ENCODE measurements around the gene LRRC56. TPM values are rescaled to one million over a fixed set of nuclear protein-coding genes. Genes with fewer than 3 reads are reported as not detected.

The LRRC56 gene
- total RNA-seq, 3 donors from 2014 or later: 0.16 to 1.6 (median 1.3) TPM

- TF ChIP-seq CTCF (IDR thresholded peaks at IDR 0.05) (no peak), POLR2AphosphoS5 (IDR thresholded peaks at IDR 0.05) (no peak), POLR2A (IDR thresholded peaks at IDR 0.05) (no peak)
- Histone ChIP-seq H3K9me3 (no peaks in the 10 kb centered on the region), H3K27me3 (no peaks in the 10 kb centered on the region), H3K27ac (no peak overlapping the region), H3K36me3 (peaks cover 6% of the 10 kb centered on the region), H3K4me1 (no peaks in the 10 kb centered on the region), H3K4me3 (no peak overlapping the region)
- intact Hi-C loops (cut with DNase I; ENCODE audit: low total_unique reads): no loop called here
- no peak for DNase-seq (ENCODE audit: low spot score in 2 of 2)
Observed at GRCh38 chr11:492427-493226, 44.7 kb upstream of the LRRC56 start.

DNA sequence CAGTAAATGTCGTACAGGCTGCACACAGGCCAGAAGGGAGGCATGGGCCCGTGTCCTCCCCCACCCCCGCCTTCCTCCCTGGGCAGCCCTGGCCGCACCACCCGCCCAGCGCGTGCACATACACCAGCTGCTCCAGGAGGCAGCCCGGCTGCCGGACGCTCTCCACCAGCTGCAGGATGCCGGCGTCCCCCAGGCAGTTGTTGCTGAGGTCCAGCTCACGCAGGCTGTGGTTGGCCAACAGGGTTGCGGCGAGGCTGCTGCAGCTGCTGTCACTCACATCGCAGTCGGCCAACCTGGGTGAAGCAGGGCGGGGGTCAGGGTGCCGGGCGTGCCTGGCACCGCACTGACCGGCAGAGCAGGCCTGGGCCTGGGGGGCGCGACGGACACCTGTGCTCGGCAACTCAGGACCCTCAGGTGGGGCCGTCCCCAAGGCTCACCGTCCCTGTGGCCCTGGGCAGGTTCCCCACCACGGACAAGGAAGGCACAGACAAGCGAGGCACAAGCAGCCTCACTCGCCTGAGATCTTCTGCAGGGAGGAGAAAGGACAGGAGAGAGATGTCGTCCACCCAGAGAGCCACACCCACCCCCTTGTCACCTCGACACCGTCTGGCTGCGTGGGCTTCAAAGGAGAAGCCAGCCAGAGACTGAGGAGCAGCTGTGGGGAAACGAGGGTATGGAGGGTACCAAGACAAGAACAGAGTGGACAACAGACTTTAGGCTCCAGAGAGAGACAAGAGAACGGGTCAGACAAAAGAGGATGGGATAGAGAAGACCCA is 42.4 kb upstream of the LRRC56 start:
- peaks cover 22% of the 10 kb centered on the region for H3K36me3 ChIP-seq
- H3K4me3 ChIP-seq: no peak overlapping the region
- intact Hi-C loops (cut with DNase I; ENCODE audit: low total_unique reads): no loop called here
- H3K27me3 ChIP-seq: no peaks in the 10 kb centered on the region
- no peaks in the 10 kb centered on the region for H3K9me3 ChIP-seq
- TF ChIP-seq POLR2AphosphoS5 (IDR thresholded peaks at IDR 0.05) (no peak), CTCF (IDR thresholded peaks at IDR 0.05) (no peak), POLR2A (IDR thresholded peaks at IDR 0.05) (no peak)
- H3K27ac ChIP-seq: no peak overlapping the region
- DNase-seq (ENCODE audit: low spot score in 2 of 2): no peak
- H3K4me1 ChIP-seq: no peaks in the 10 kb centered on the region

DNA sequence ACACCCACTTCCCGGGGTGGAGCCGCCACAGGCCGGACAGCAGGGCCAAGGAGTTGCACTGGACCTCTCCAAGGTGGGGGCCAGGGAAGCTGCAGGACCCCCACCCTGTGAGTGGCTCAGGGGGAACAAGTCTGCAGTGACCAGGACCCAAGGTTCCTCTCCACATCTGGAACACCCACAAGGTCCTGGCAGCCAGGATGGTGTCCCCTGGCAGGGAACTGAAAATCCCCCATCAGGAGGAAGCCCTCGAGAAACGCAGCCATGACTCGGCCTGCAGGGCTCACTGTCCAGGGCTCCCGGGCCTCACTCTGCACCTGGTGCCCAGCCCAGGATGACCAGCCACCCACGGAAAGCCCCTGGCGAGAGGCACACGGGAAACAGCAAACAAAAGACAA is 41.8 kb upstream of the LRRC56 start:
- Histone ChIP-seq H3K27me3 (no peaks in the 10 kb centered on the region), H3K4me1 (no peaks in the 10 kb centered on the region), H3K27ac (no peak overlapping the region), H3K36me3 (peaks cover 28% of the 10 kb centered on the region), H3K4me3 (no peak overlapping the region), H3K9me3 (no peaks in the 10 kb centered on the region)
- TF ChIP-seq POLR2A (IDR thresholded peaks at IDR 0.05) (no peak), POLR2AphosphoS5 (IDR thresholded peaks at IDR 0.05) (no peak)
- no peak for DNase-seq (ENCODE audit: low spot score in 2 of 2)
- intact Hi-C loops (cut with DNase I; ENCODE audit: low total_unique reads): no loop called here

GRCh38 chr11:496834-497564 is 40.3 kb upstream of the LRRC56 start:
- no peaks in the 10 kb centered on the region for H3K27me3 ChIP-seq
- DNase-seq (ENCODE audit: low spot score in 2 of 2): no peak
- intact Hi-C loops (cut with DNase I; ENCODE audit: low total_unique reads): no loop called here
- H3K4me1 ChIP-seq: no peaks in the 10 kb centered on the region
- H3K27ac ChIP-seq: no peak overlapping the region
- TF ChIP-seq POLR2A (IDR thresholded peaks at IDR 0.05) (no peak), CTCF (IDR thresholded peaks at IDR 0.05) (no peak), POLR2AphosphoS5 (IDR thresholded peaks at IDR 0.05) (no peak)
- no peaks in the 10 kb centered on the region for H3K9me3 ChIP-seq
- H3K4me3 ChIP-seq: no peak overlapping the region
- H3K36me3 ChIP-seq: peaks cover 30% of the 10 kb centered on the region

- Histone ChIP-seq H3K4me1 (no peaks in the 10 kb centered on the region), H3K4me3 (no peak overlapping the region), H3K27ac (no peak overlapping the region), H3K27me3 (no peaks in the 10 kb centered on the region), H3K36me3 (peaks cover 30% of the 10 kb centered on the region), H3K9me3 (no peaks in the 10 kb centered on the region)
- TF ChIP-seq POLR2AphosphoS5 (IDR thresholded peaks at IDR 0.05): no peak
- no peak for TF ChIP-seq POLR2A (IDR thresholded peaks at IDR 0.05)
- TF ChIP-seq CTCF (IDR thresholded peaks at IDR 0.05): no peak
- DNase-seq (ENCODE audit: low spot score in 2 of 2): no peak
- intact Hi-C loops (cut with DNase I; ENCODE audit: low total_unique reads): no loop called here
Observed at GRCh38 chr11:497565-498296, 39.6 kb upstream of the LRRC56 start.

Data from breast epithelium (tissue), 4 donors.